ENCODE measurements around the gene ZNF775. TPM values are rescaled to one million over a fixed set of nuclear protein-coding genes. Genes with fewer than 3 reads are reported as not detected.

The ZNF775 gene
- total and polyA plus RNA-seq, 5 experiments from 2014 or later = 1.5 to 7.6 (median 5.6) TPM

- Mint-ChIP-seq H3K4me1 (peaks cover 9 to 17% (median 13%) of the 10 kb centered on the region in 4 donors), H3K4me3 (no peak overlapping the region), H3K36me3 (peaks cover 0 to 25% (median 6%) of the 10 kb centered on the region in 3 donors), H3K27ac (peak overlapping the region in 3 of 10 donors; percentile 40 to 83 (median 63)), H3K9me3 (no peaks in the 10 kb centered on the region), H3K27me3 (no peaks in the 10 kb centered on the region)
- DNase-seq (no peak), ATAC-seq (no peak)
- POLR2A ChIA-PET = interaction anchor here (1.2 kb wide), 1 partner anchor 43 kb away, joined by 3 read pairs; no protein-coding TSS in a partner anchor
These were observed 32.9 kb downstream of the ZNF775 start for GRCh38 chr7:150412016-150412415.

- POLR2A ChIA-PET = no interaction called here
- no peaks in the 10 kb centered on the region for H3K27me3 Mint-ChIP-seq
- ATAC-seq = no peak
- DNase-seq = no peak
- H3K36me3 Mint-ChIP-seq = peaks cover 0 to 23% (median 4%) of the 10 kb centered on the region in 3 donors
- H3K4me3 Mint-ChIP-seq = no peak overlapping the region
- peak overlapping the region in 6 of 10 donors; percentile 14 to 94 (median 73) for H3K27ac Mint-ChIP-seq
- peaks cover 7 to 15% (median 10%) of the 10 kb centered on the region in 4 donors for H3K4me1 Mint-ChIP-seq
- no peaks in the 10 kb centered on the region for H3K9me3 Mint-ChIP-seq
These were observed 33.7 kb downstream of the ZNF775 start for GRCh38 chr7:150412518-150413488.

- ATAC-seq (no peak), DNase-seq (no peak)
- Mint-ChIP-seq H3K27ac (peak overlapping the region in 4 of 10 donors; percentile 14 to 94 (median 52)), H3K4me3 (no peak overlapping the region), H3K36me3 (peaks cover 0 to 21% (median 2%) of the 10 kb centered on the region in 3 donors), H3K4me1 (peaks cover 5 to 12% (median 7%) of the 10 kb centered on the region in 4 donors), H3K9me3 (no peaks in the 10 kb centered on the region), H3K27me3 (no peaks in the 10 kb centered on the region)
- POLR2A ChIA-PET = interaction anchor here (0.7 kb wide), 1 partner anchor 82 kb away, joined by 3 read pairs; no protein-coding TSS in a partner anchor
These were observed 34.5 kb downstream of the ZNF775 start for GRCh38 chr7:150413640-150414081.

- Mint-ChIP-seq H3K9me3 (no peaks in the 10 kb centered on the region), H3K27ac (peak overlapping the region in 1 of 10 donors; percentile 10)
- POLR2A ChIA-PET = interaction anchor here (0.7 to 0.9 kb wide), 2 partner anchors 8 to 47 kb away, joined by 3 read pairs; partner anchors contain the start of gene REPIN1
These were observed 36.3 kb downstream of the ZNF775 start for GRCh38 chr7:150415161-150416153.

GRCh38 chr7:150417239-150417638, 38.1 kb downstream of the ZNF775 start:
- POLR2A ChIA-PET = interaction anchor here (0.9 kb wide), 1 partner anchor 10 kb away, joined by 3 read pairs; no protein-coding TSS in a partner anchor

More at GRCh38 chr7:150415161-150416153, 36.3 kb downstream of the ZNF775 start:
- DNase-seq = no peak
- Mint-ChIP-seq H3K27me3 (peaks cover 0 to 1% (median 0%) of the 10 kb centered on the region in 5 donors), H3K4me1 (peaks cover 0 to 5% (median 3%) of the 10 kb centered on the region in 4 donors), H3K36me3 (peaks cover 0 to 14% (median 0%) of the 10 kb centered on the region in 3 donors), H3K4me3 (no peak overlapping the region)
- ATAC-seq = no peak

GRCh38 chr7:150417863-150418262, 38.7 kb downstream of the ZNF775 start:
- Mint-ChIP-seq H3K36me3 (no peaks in the 10 kb centered on the region), H3K9me3 (no peaks in the 10 kb centered on the region), H3K4me1 (peaks cover 7 to 13% (median 8%) of the 10 kb centered on the region in 4 donors), H3K27me3 (peaks cover 0 to 1% (median 0%) of the 10 kb centered on the region in 5 donors), H3K4me3 (no peak overlapping the region), H3K27ac (no peak overlapping the region)
- ATAC-seq (no peak), DNase-seq (peak in 1 of 10 donors; percentile 6)
- POLR2A ChIA-PET = no interaction called here

More at GRCh38 chr7:150417239-150417638, 38.1 kb downstream of the ZNF775 start:
- H3K27me3 Mint-ChIP-seq = peaks cover 0 to 1% (median 0%) of the 10 kb centered on the region in 5 donors
- no peak overlapping the region for H3K27ac Mint-ChIP-seq
- no peak overlapping the region for H3K4me3 Mint-ChIP-seq
- H3K9me3 Mint-ChIP-seq = no peaks in the 10 kb centered on the region
- ATAC-seq = no peak
- peaks cover 7 to 13% (median 8%) of the 10 kb centered on the region in 4 donors for H3K4me1 Mint-ChIP-seq
- DNase-seq = no peak
- no peaks in the 10 kb centered on the region for H3K36me3 Mint-ChIP-seq

- POLR2A ChIA-PET = interaction anchor here (2.5 kb wide), 1 partner anchor 14 kb away, joined by 7 read pairs; a partner anchor contains a TSS
- no peak overlapping the region for H3K27ac Mint-ChIP-seq
- DNase-seq = no peak
These were observed 41.1 kb downstream of the ZNF775 start for GRCh38 chr7:150420242-150420641.

GRCh38 chr7:150420987-150421674, 42.0 kb downstream of the ZNF775 start:
- POLR2A ChIA-PET = interaction anchor here (0.9 to 2.5 kb wide), 2 partner anchors 15 to 63 kb away, joined by 4 to 7 read pairs; a partner anchor contains a TSS
- Mint-ChIP-seq H3K27me3 (peaks cover 0 to 1% (median 0%) of the 10 kb centered on the region in 5 donors), H3K9me3 (no peaks in the 10 kb centered on the region), H3K36me3 (no peaks in the 10 kb centered on the region), H3K27ac (peak overlapping the region in 7 of 10 donors; percentile 20 to 76 (median 42)), H3K4me1 (peaks cover 6 to 11% (median 7%) of the 10 kb centered on the region in 4 donors), H3K4me3 (peak overlapping the region in 9 of 10 donors; percentile 16 to 64 (median 35))
- DNase-seq = peak; percentile 67 to 91 (median 84)
- peak; percentile 100 for ATAC-seq

More at GRCh38 chr7:150420242-150420641, 41.1 kb downstream of the ZNF775 start:
- Mint-ChIP-seq H3K4me3 (peak overlapping the region in 1 of 10 donors; percentile 25), H3K9me3 (no peaks in the 10 kb centered on the region), H3K27me3 (peaks cover 0 to 1% (median 0%) of the 10 kb centered on the region in 5 donors), H3K4me1 (peaks cover 6 to 11% (median 7%) of the 10 kb centered on the region in 4 donors), H3K36me3 (no peaks in the 10 kb centered on the region)
- ATAC-seq = no peak

GRCh38 chr7:150421831-150422230, 42.7 kb downstream of the ZNF775 start:
- POLR2A ChIA-PET = interaction anchor here (0.9 kb wide), 1 partner anchor 64 kb away, joined by 4 read pairs; no protein-coding TSS in a partner anchor
- DNase-seq (no peak), ATAC-seq (no peak)
- H3K9me3 Mint-ChIP-seq = no peaks in the 10 kb centered on the region
- H3K27me3 Mint-ChIP-seq = peaks cover 0 to 1% (median 0%) of the 10 kb centered on the region in 5 donors
- H3K4me1 Mint-ChIP-seq = peaks cover 6 to 11% (median 7%) of the 10 kb centered on the region in 4 donors
- H3K36me3 Mint-ChIP-seq = no peaks in the 10 kb centered on the region
- H3K27ac Mint-ChIP-seq = peak overlapping the region in 1 of 10 donors; percentile 51
- H3K4me3 Mint-ChIP-seq = no peak overlapping the region

- Mint-ChIP-seq H3K4me3 (no peak overlapping the region), H3K4me1 (peaks cover 7 to 24% (median 9%) of the 10 kb centered on the region in 4 donors), H3K27ac (no peak overlapping the region), H3K9me3 (no peaks in the 10 kb centered on the region), H3K36me3 (no peaks in the 10 kb centered on the region), H3K27me3 (no peaks in the 10 kb centered on the region)
- ATAC-seq (no peak), DNase-seq (no peak)
- POLR2A ChIA-PET = interaction anchor here (1.0 kb wide), 1 partner anchor 21 kb away, joined by 3 read pairs; a partner anchor contains a TSS
These were observed 46.5 kb downstream of the ZNF775 start for GRCh38 chr7:150425670-150426069.
